Measurements from ENCODE around the gene TASP1.

DNA sequence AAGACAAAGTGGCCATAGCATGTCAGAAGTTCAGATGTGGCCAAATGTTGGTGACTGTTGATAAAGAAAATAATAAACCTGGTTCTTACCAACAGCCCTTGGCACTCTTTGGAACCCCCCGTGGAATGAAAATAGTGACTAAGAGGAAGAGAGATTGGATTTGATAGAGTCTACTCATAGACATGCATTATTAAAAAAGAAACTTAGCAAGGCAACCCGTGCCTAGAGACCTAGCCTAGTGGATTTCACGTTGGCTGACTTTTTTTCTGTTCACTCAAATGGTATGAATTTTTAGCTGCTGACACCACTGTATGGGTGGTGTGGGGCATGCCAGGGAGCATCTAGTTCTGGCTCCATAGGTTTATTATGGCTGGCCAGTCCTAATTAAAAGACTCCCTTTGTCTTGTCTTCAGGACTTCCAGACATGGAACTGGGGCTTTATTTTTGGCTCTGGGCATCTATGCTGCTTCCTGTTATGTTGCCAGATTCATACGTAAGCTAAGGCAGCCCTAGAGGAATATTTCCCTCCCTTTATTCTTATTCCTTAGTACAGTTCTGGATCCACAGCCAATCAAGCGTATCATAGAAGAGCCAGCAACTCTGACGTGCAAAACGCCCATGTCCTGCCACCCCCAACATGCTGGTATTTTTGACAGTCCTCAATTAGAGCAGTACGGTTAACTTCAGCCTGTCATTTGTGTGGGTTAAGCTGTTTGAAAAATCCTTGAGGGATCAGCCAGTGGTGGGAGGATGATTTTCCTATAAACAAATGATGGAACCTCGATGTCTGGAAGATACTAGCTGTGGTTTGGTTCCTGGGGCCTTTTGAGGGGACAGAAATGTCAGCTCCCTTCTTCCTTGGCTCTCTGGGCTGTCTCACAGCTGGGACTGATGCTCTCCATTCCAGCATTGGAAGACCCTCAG, 290.2 kb downstream of the TASP1 start:
- no peak for TF ChIP-seq TAF1 (IDR thresholded peaks at IDR 0.05; ENCODE audit: borderline replicate concordance, low read depth, low read length)
- TF ChIP-seq POLR2A (IDR thresholded peaks at IDR 0.05; ENCODE audit: low read depth, low read length): no peak
- TF ChIP-seq POLR2AphosphoS5 (IDR thresholded peaks at IDR 0.05; ENCODE audit: low read depth, low read length): no peak

Measured in GM12892 (cell line).